HG02943 (cell line): ENCODE measurements around the gene EIF6.

Source experiments
- ATAC-seq: cut with Tn5 transposase; IDR thresholded peaks from one replicate; pipeline ENCODE4 v1.9.1; 2021; ENCODE audit warnings: mild to moderate bottlenecking, low read depth, moderate library complexity; ENCODE audit not compliant: unreplicated experiment

Gene EIF6

DNA sequence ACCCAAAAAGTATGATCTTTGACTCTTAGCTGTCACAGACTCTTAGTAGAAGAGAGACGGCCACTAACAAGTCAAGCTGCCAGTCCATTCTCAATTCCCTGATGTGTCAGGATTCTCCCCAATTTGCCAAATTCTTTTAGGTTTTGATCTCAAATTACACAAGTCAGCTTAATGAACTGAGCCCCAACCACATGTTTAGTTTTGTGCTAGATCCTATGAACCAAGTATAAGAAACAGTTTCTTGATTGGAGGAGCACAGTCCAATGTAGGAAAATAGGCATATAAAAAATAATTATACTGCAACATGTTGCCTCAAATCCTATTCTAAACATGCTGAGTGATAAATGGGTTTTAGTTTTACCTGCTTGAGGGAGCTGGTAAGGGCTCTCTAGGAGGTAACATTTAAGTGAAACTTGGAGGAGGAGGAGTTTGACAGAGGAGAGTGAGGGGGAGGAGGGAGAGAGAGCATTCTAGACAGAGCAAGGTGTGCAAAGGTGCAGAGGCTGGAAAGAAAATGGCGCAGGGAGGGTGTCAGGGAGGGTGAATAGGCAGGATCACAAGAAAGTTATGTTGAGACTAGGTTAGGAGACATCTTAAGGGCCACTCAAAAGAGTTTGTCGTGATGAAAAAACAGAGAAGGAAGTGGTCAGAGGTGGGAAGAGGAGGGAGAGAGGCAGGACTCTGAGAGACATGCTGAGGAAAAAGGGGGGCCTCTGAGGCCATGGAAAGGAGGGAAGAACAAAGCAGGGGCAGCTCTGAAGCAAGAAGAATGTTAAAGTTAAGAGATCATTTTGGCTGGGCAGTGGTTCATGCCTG lies 30.5 kb upstream of the EIF6 start:
- no peak for ATAC-seq

- no peak for ATAC-seq
These were observed 27.7 kb upstream of the EIF6 start for GRCh38 chr20:35312318-35312717.

- ATAC-seq: no peak
These were observed 27.2 kb upstream of the EIF6 start for GRCh38 chr20:35311822-35312221.

DNA sequence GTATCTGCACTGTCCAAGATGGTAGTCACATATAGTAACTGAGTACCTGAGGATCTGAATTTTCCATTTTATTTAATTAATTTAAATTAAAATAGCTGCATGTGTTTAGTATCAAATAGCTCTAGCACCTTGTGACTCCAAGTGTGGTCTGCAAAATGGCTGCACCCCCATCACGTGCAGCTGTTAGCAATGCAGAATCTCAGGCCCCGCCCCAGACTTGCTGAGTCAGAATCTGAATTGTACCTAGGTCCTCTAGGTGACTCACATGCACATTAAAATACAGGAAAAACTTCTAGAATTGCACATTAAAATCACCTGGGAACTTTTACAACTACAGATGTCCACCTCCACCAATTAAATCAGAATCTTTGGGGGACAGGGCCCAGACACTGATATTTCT lies 26.8 kb upstream of the EIF6 start:
- ATAC-seq: no peak

GRCh38 chr20:35307666-35308653 lies 23.4 kb upstream of the EIF6 start:
- ATAC-seq: no peak

- no peak for ATAC-seq
These were observed 22.5 kb upstream of the EIF6 start for GRCh38 chr20:35306931-35307517.

DNA sequence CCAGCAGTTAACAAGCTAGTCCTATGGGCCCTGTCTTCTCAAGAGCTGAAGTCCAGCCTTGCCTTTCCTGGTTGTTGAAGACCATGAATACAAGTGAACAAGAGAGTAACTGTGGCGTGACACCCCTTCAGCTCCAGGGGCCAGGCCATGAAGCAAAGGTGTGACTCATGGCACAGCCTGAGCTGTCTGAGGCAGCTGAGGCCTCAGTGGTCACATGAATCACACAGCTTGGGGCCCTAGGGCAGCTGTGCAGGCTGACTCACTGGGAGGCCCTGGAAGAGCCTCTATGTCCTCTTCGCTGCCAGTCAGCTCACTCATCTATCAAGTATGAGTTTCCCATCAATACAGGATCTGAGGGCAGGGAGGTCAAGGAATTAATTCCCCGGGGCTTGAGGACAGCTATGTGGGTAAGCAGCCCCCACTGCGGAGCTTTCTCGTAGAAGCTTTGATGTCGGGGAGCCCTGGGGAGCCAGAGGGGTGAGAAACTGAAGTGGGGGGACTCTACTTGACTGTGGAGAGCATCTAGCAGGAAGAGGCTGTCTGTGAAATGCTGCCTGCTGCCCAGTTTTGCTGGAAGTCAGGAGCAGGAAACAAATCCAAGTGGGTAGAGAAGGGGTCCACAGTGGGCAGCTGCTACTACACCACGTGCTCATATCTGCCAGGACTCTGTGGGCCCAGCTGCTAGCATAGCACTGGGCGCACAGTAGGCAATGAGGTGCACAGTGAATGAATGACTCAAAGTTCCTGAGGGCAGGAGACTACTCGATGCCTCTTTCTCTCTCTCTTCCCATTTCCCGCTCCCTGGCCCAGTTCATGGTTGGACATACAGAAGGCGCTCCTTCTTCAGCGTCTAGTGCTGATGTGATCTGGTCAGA lies 21.3 kb upstream of the EIF6 start:
- no peak for ATAC-seq

- no peak for ATAC-seq
These were observed 20.4 kb upstream of the EIF6 start for GRCh38 chr20:35304956-35305355.

- ATAC-seq: no peak
These were observed 19.3 kb upstream of the EIF6 start for GRCh38 chr20:35303735-35304491.

DNA sequence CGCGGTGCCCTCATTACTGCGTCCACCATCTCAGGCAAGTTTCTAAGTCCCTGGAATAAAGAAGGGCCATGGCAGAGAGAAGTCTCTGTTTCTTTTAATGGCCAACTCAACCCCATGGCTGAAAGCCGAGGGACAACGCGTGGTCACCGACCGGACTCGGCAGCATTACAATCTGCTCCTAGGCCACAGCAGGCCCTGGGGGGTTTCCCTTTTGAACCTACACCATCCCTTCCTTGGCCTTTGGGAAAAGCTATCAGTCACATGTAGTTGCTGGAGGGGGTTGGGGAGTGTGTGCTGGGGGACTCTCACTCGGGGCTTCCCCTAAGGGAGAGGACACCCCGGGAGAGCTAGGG lies 18.8 kb upstream of the EIF6 start:
- no peak for ATAC-seq

GRCh38 chr20:35302421-35303335 lies 18.1 kb upstream of the EIF6 start:
- no peak for ATAC-seq

GRCh38 chr20:35301426-35301825 lies 16.9 kb upstream of the EIF6 start:
- no peak for ATAC-seq

DNA sequence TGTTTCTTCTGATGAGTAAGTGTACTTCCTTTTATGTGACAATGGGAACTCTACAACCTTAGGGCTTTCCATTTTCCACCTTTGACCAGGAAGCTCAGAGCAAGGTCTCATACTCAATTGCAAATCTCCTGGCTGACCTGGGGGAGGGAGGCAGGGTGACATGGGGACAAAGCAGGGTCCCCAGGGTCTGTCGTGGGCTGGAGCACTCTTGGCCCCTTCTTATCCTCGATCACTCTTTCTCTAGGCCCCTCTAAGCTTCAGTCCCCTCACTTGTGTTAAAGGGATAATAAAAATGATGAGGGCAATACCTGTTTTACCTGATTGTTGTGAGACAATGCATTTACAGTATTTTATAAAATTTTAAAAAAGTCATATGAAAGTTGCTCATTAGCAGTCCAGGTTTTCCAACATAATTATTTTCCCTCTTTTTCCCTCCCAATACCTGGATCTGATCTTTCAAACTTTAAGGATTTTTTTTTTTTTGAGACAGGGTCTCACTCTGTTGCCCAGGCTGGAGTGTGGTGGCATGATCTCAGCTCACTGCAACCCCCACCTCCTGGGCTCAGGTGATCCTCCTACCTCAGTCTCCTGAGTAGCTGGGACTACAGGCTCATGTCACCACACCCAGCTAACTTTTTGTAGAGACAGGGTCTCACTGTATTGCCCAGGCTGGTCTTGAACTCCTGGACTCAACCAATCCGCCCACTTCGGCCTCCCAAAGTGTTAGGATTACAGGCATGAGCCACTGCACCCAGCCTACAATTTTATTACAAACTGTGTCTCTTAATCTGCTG lies 16.1 kb upstream of the EIF6 start:
- ATAC-seq: no peak

GRCh38 chr20:35299780-35300179 lies 15.2 kb upstream of the EIF6 start:
- ATAC-seq: no peak

DNA sequence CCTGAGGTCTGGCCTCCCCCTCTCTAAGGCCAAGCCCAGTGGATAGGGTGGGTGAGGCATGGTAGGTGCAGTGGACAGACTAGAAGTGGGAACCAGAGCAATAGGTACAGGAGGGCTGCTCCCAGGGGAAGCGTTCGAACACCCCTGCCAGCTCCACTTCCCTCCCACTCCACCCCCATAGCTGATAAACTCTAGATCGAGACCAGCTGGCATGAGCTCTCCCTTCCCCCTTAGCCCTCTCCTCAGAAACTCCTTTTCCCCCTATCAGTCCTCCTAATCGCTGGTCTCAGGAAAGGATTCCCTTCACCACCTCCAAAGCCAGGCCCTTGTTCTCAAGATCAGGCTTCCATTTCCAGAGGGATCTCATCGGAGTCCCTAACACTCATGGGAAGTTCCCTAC lies 13.7 kb upstream of the EIF6 start:
- no peak for ATAC-seq

- ATAC-seq: no peak
These were observed 13.2 kb upstream of the EIF6 start for GRCh38 chr20:35297740-35298139.

DNA sequence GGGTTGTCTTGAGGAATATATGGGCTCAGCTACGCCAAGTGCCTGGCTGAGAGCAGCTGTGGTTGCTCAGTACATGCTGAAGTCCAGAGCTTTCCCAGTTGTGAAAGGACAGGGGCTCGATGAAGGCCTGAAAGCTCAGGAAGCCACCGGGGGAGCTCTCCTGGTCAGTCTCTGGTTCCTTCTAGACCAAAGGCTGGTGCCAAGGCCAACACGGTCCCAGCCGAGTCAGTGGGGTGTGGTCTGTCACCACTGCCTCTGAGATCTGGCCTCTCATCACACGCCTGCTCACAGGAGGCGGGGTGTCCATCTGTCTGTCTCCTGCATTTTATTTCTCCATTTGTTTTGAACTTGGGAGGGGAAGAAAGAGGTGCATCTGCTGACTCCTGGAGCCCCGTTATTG lies 12.6 kb upstream of the EIF6 start:
- no peak for ATAC-seq

DNA sequence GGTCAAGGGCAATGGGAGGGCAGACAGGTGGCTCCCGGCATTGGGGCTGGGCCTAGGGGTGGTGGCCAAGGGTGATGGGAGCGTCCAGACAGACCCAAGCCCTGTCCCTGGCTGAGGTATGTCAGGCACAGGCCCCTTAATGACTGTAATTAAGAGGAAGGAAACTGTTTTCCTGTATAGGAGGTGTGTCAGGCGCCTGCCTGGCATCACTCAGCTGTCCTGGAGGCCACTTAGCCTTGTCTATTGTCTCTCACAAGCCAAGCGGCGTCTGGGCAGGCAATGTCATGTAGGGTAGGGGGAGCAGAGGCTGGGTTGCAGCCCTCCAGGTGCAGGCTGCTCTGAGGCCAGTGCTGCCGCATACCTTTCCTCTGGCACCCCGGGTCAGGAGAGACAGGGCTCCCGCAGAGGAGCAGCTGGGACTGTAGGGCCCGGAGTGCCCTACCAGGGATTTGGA lies 11.6 kb upstream of the EIF6 start:
- no peak for ATAC-seq
